ENCODE measurements around the gene RCBTB1.

The RCBTB1 gene

GRCh38 chr13:49527123-49527522 lies 58.2 kb downstream of the RCBTB1 start:
- Histone ChIP-seq H3K36me3 (ENCODE audit: control insufficient read depth in 5 of 5, insufficient read depth in 5 of 5, low read length in 5 of 5) (peaks cover 13 to 38% (median 21%) of the 10 kb centered on the region in 5 donors), H3K4me1 (ENCODE audit: control insufficient read depth in 5 of 5, insufficient read depth in 5 of 5, low read length in 5 of 5) (no peaks in the 10 kb centered on the region), H3K4me3 (ENCODE audit: low read depth in 1 of 5, low read length in 5 of 5) (no peak overlapping the region), H3K9me3 (ENCODE audit: control insufficient read depth in 5 of 5, low read length in 5 of 5) (no peaks in the 10 kb centered on the region), H3K27ac (ENCODE audit: low read depth, low read length) (no peak overlapping the region), H3K9ac (ENCODE audit: low read length in 5 of 5) (no peak overlapping the region), H3K27me3 (ENCODE audit: control insufficient read depth in 5 of 5, insufficient read depth in 4 of 5, low read length in 5 of 5) (no peaks in the 10 kb centered on the region)

- Histone ChIP-seq H3K4me1 (ENCODE audit: control insufficient read depth in 5 of 5, insufficient read depth in 5 of 5, low read length in 5 of 5) (no peaks in the 10 kb centered on the region), H3K9me3 (ENCODE audit: control insufficient read depth in 5 of 5, low read length in 5 of 5) (no peaks in the 10 kb centered on the region), H3K9ac (ENCODE audit: low read length in 5 of 5) (no peak overlapping the region), H3K4me3 (ENCODE audit: low read depth in 1 of 5, low read length in 5 of 5) (no peak overlapping the region), H3K27ac (ENCODE audit: low read depth, low read length) (no peak overlapping the region), H3K27me3 (ENCODE audit: control insufficient read depth in 5 of 5, insufficient read depth in 4 of 5, low read length in 5 of 5) (no peaks in the 10 kb centered on the region), H3K36me3 (ENCODE audit: control insufficient read depth in 5 of 5, insufficient read depth in 5 of 5, low read length in 5 of 5) (peaks cover 17 to 54% (median 35%) of the 10 kb centered on the region in 5 donors)
These were observed 60.4 kb downstream of the RCBTB1 start for GRCh38 chr13:49524740-49525501.

DNA sequence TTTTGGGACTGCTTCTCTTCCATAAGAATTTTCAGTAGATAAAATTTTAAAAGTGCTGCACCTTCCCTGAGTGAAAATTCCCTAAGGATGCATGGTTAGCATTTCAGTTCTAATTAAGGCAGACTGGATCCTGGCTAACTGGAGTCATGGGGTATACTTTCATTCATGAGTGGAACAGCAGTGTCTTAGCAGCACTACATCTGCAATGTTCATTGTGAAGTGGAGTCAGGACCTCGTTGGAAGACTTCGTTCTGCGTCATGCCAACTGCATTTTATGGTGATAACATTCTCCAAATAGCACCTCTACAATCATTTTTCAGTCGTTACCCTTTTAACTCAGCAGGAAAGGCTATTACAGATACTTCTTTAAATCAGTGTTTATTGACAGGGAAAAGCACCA lies 64.1 kb downstream of the RCBTB1 start:
- H3K9me3 ChIP-seq (ENCODE audit: control insufficient read depth in 5 of 5, low read length in 5 of 5), result no peaks in the 10 kb centered on the region
- H3K27me3 ChIP-seq (ENCODE audit: control insufficient read depth in 5 of 5, insufficient read depth in 4 of 5, low read length in 5 of 5), result no peaks in the 10 kb centered on the region
- H3K36me3 ChIP-seq (ENCODE audit: control insufficient read depth in 5 of 5, insufficient read depth in 5 of 5, low read length in 5 of 5), result peaks cover 12 to 57% (median 31%) of the 10 kb centered on the region in 5 donors
- no peaks in the 10 kb centered on the region for H3K4me1 ChIP-seq (ENCODE audit: control insufficient read depth in 5 of 5, insufficient read depth in 5 of 5, low read length in 5 of 5)
- H3K4me3 ChIP-seq (ENCODE audit: low read depth in 1 of 5, low read length in 5 of 5), result no peak overlapping the region
- no peak overlapping the region for H3K27ac ChIP-seq (ENCODE audit: low read depth, low read length)
- H3K9ac ChIP-seq (ENCODE audit: low read length in 5 of 5), result no peak overlapping the region

DNA sequence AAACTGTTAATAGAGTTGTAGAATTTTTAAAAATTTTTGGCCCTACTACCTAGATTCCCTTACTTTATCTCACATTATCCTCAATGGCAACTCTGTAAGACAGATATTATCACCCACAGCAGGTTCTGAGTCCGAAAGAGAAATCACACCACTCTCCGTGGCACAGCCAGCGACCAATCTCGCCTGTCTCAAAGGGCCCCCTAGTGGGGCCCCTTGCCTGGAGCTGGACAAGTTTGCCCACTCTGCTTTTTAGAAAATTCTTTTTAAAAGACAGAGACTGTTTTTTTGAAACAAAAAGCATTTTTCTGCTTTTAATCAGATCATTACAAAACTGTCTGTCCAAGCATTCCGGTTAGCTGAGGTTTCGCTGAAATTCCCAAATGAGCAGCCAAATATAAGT lies 67.9 kb downstream of the RCBTB1 start:
- Histone ChIP-seq H3K4me1 (ENCODE audit: control insufficient read depth in 5 of 5, insufficient read depth in 5 of 5, low read length in 5 of 5) (no peaks in the 10 kb centered on the region), H3K27me3 (ENCODE audit: control insufficient read depth in 5 of 5, insufficient read depth in 4 of 5, low read length in 5 of 5) (no peaks in the 10 kb centered on the region), H3K9me3 (ENCODE audit: control insufficient read depth in 5 of 5, low read length in 5 of 5) (no peaks in the 10 kb centered on the region), H3K36me3 (ENCODE audit: control insufficient read depth in 5 of 5, insufficient read depth in 5 of 5, low read length in 5 of 5) (peaks cover 27 to 71% (median 51%) of the 10 kb centered on the region in 5 donors), H3K4me3 (ENCODE audit: low read depth in 1 of 5, low read length in 5 of 5) (no peak overlapping the region), H3K9ac (ENCODE audit: low read length in 5 of 5) (peak overlapping the region in 1 of 5 donors; percentile 24), H3K27ac (ENCODE audit: low read depth, low read length) (no peak overlapping the region)

DNA sequence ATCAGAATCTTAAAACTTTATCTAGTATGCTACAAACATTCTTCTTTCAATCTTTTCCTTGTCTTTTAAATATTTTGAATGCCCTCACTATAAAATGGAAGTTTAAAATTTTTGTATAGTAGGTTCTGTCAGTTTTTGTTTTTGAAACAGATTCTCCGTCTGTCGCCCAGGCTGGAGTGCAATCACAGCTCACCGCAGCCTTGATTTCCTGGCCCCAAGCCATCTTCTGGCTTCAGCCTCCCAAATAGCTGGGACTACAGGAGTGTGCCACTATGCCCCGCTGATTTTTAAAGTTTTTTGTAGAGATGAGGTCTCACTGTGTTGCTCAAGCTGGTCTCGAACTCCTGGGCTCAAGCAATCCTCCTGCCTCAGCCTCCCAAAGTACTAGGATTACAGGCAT lies 68.9 kb downstream of the RCBTB1 start:
- Histone ChIP-seq H3K4me1 (ENCODE audit: control insufficient read depth in 5 of 5, insufficient read depth in 5 of 5, low read length in 5 of 5) (no peaks in the 10 kb centered on the region), H3K4me3 (ENCODE audit: low read depth in 1 of 5, low read length in 5 of 5) (no peak overlapping the region), H3K36me3 (ENCODE audit: control insufficient read depth in 5 of 5, insufficient read depth in 5 of 5, low read length in 5 of 5) (peaks cover 22 to 68% (median 44%) of the 10 kb centered on the region in 5 donors), H3K27me3 (ENCODE audit: control insufficient read depth in 5 of 5, insufficient read depth in 4 of 5, low read length in 5 of 5) (no peaks in the 10 kb centered on the region), H3K9ac (ENCODE audit: low read length in 5 of 5) (no peak overlapping the region), H3K9me3 (ENCODE audit: control insufficient read depth in 5 of 5, low read length in 5 of 5) (no peaks in the 10 kb centered on the region), H3K27ac (ENCODE audit: low read depth, low read length) (no peak overlapping the region)

DNA sequence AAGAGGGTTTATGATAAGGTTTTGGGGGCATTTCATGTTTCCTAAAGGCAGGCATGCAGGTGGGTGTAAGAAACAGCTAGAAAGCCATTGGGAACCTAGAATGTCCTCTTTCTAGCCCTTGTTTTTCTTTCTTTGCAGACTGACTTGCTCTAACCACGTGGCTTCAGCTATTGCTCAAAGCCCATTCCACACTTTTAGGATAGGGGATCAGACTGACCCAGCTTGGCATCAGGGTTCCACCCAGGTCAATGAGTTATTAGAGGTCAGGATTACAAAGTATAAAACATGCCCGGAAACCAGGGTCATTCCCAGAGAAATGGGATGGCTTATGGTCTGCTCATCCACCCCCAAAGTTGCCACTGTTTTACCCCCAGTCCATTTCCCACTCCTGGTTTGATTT lies 72.8 kb downstream of the RCBTB1 start:
- Histone ChIP-seq H3K36me3 (ENCODE audit: control insufficient read depth in 5 of 5, insufficient read depth in 5 of 5, low read length in 5 of 5) (peaks cover 15 to 51% (median 30%) of the 10 kb centered on the region in 5 donors), H3K9me3 (ENCODE audit: control insufficient read depth in 5 of 5, low read length in 5 of 5) (no peaks in the 10 kb centered on the region), H3K4me3 (ENCODE audit: low read depth in 1 of 5, low read length in 5 of 5) (no peak overlapping the region), H3K4me1 (ENCODE audit: control insufficient read depth in 5 of 5, insufficient read depth in 5 of 5, low read length in 5 of 5) (no peaks in the 10 kb centered on the region), H3K27me3 (ENCODE audit: control insufficient read depth in 5 of 5, insufficient read depth in 4 of 5, low read length in 5 of 5) (no peaks in the 10 kb centered on the region), H3K9ac (ENCODE audit: low read length in 5 of 5) (no peak overlapping the region), H3K27ac (ENCODE audit: low read depth, low read length) (no peak overlapping the region)

DNA sequence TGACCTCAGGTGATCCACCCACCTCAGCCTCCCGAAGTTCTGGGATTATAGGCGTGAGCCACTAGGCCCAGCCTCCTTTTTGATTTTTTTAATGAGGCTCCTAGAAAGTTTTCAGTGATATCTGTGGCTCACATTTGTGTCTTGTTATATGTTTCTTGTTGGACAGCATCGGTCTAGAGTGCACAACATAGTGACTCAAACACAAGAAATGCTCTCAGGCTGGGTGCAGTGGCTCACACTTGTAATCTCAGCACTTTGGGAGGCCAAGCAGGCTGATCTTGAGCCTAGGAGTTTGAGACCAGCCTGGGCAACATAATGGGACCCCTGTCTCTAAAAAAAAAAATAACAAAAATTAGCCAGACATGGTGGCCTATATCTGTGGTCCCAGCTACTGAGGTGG lies 81.4 kb downstream of the RCBTB1 start:
- H3K4me1 ChIP-seq (ENCODE audit: control insufficient read depth in 5 of 5, insufficient read depth in 5 of 5, low read length in 5 of 5), result peaks cover 0 to 12% (median 7%) of the 10 kb centered on the region in 5 donors
- H3K27ac ChIP-seq (ENCODE audit: low read depth, low read length), result no peak overlapping the region
- H3K4me3 ChIP-seq (ENCODE audit: low read depth in 1 of 5, low read length in 5 of 5), result no peak overlapping the region
- no peaks in the 10 kb centered on the region for H3K27me3 ChIP-seq (ENCODE audit: control insufficient read depth in 5 of 5, insufficient read depth in 4 of 5, low read length in 5 of 5)
- H3K9me3 ChIP-seq (ENCODE audit: control insufficient read depth in 5 of 5, low read length in 5 of 5), result no peaks in the 10 kb centered on the region
- no peak overlapping the region for H3K9ac ChIP-seq (ENCODE audit: low read length in 5 of 5)
- peaks cover 0 to 8% (median under 1%) of the 10 kb centered on the region in 5 donors for H3K36me3 ChIP-seq (ENCODE audit: control insufficient read depth in 5 of 5, insufficient read depth in 5 of 5, low read length in 5 of 5)

DNA sequence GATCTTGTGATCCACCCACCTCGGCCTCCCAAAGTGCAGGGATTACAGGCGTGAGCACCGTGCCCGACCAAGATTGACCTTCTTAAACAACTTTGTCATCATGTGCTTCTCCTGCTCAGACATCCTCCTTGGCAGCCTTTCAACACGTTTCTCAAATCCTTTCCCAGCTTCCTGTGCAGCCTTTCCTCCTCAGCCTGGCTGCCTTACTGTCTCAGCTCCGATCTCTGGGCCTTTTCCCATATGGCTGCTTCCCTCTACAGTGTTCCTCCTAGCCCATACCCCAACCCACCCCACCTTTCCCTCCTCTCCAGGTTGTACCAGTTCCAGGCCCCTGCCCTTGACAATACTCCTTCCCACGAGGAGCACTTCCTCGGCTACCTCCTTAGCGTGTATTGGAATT lies 82.4 kb downstream of the RCBTB1 start:
- peak overlapping the region in 2 of 5 donors; percentile 14 to 43 for H3K9ac ChIP-seq (ENCODE audit: low read length in 5 of 5)
- peak overlapping the region in 2 of 5 donors; percentile 27 to 40 for H3K4me3 ChIP-seq (ENCODE audit: low read depth in 1 of 5, low read length in 5 of 5)
- no peak overlapping the region for H3K27ac ChIP-seq (ENCODE audit: low read depth, low read length)
- H3K4me1 ChIP-seq (ENCODE audit: control insufficient read depth in 5 of 5, insufficient read depth in 5 of 5, low read length in 5 of 5), result peaks cover 0 to 12% (median 7%) of the 10 kb centered on the region in 5 donors
- no peaks in the 10 kb centered on the region for H3K27me3 ChIP-seq (ENCODE audit: control insufficient read depth in 5 of 5, insufficient read depth in 4 of 5, low read length in 5 of 5)
- H3K9me3 ChIP-seq (ENCODE audit: control insufficient read depth in 5 of 5, low read length in 5 of 5), result no peaks in the 10 kb centered on the region
- H3K36me3 ChIP-seq (ENCODE audit: control insufficient read depth in 5 of 5, insufficient read depth in 5 of 5, low read length in 5 of 5), result peaks cover 0 to 8% (median 5%) of the 10 kb centered on the region in 5 donors

GRCh38 chr13:49499889-49500660 lies 85.3 kb downstream of the RCBTB1 start:
- no peaks in the 10 kb centered on the region for H3K9me3 ChIP-seq (ENCODE audit: control insufficient read depth in 5 of 5, low read length in 5 of 5)
- no peak overlapping the region for H3K27ac ChIP-seq (ENCODE audit: low read depth, low read length)
- H3K36me3 ChIP-seq (ENCODE audit: control insufficient read depth in 5 of 5, insufficient read depth in 5 of 5, low read length in 5 of 5), result peaks cover 0 to 8% (median 2%) of the 10 kb centered on the region in 5 donors
- H3K9ac ChIP-seq (ENCODE audit: low read length in 5 of 5), result no peak overlapping the region
- peaks cover 0 to 22% (median 10%) of the 10 kb centered on the region in 5 donors for H3K4me1 ChIP-seq (ENCODE audit: control insufficient read depth in 5 of 5, insufficient read depth in 5 of 5, low read length in 5 of 5)
- H3K27me3 ChIP-seq (ENCODE audit: control insufficient read depth in 5 of 5, insufficient read depth in 4 of 5, low read length in 5 of 5), result no peaks in the 10 kb centered on the region
- no peak overlapping the region for H3K4me3 ChIP-seq (ENCODE audit: low read depth in 1 of 5, low read length in 5 of 5)

- Histone ChIP-seq H3K4me3 (ENCODE audit: low read depth in 1 of 5, low read length in 5 of 5) (no peak overlapping the region), H3K36me3 (ENCODE audit: control insufficient read depth in 5 of 5, insufficient read depth in 5 of 5, low read length in 5 of 5) (peaks cover 0 to 8% (median 2%) of the 10 kb centered on the region in 5 donors), H3K4me1 (ENCODE audit: control insufficient read depth in 5 of 5, insufficient read depth in 5 of 5, low read length in 5 of 5) (peaks cover 0 to 21% (median 13%) of the 10 kb centered on the region in 5 donors), H3K9ac (ENCODE audit: low read length in 5 of 5) (no peak overlapping the region), H3K27me3 (ENCODE audit: control insufficient read depth in 5 of 5, insufficient read depth in 4 of 5, low read length in 5 of 5) (no peaks in the 10 kb centered on the region), H3K9me3 (ENCODE audit: control insufficient read depth in 5 of 5, low read length in 5 of 5) (no peaks in the 10 kb centered on the region), H3K27ac (ENCODE audit: low read depth, low read length) (no peak overlapping the region)
These were observed 87.2 kb downstream of the RCBTB1 start for GRCh38 chr13:49498206-49498605.

Data from subcutaneous abdominal adipose tissue (tissue), 5 donors.